MCF 10A (cell line): ENCODE measurements around the gene LKAAEAR1. TPM values are rescaled to one million over a fixed set of nuclear protein-coding genes. Genes with fewer than 3 reads are reported as not detected.

ENCODE experiments used
- BruUV-seq: library from RNA; stranded (reverse); fragments of 400-500 nt; replicated peaks from 2 replicates; lab custom pipeline; 2021; lab: Mats Ljungman, UMichigan
- CTCF ChIA-PET: fragments of 300-600 bp; sonication (Branson Sonifier 250); formaldehyde crosslinking; extraction: SDS; loops from one replicate; lab custom pipeline; 2021; ENCODE audit warnings: antibody characterized with exemption, inconsistent platforms; lab: Yijun Ruan, JAX
- POLR2A ChIA-PET: fragments of 300-600, 350-650 bp; sonication (Branson Sonifier 250); formaldehyde crosslinking; extraction: SDS; loops from one replicate; lab custom pipeline; 2020; ENCODE audit warnings: antibody characterized with exemption, inconsistent platforms; lab: Yijun Ruan, JAX
- DNase-seq: peaks from one replicate; pipeline ENCODE4 v3.0.0-alpha.2; 2018; ENCODE audit not compliant: unreplicated experiment
- H3K27ac Mint-ChIP-seq: one replicate; pipeline ENCODE4 v1.8.0; 2022; ENCODE audit warnings: mild to moderate bottlenecking, low read depth, mixed read lengths; ENCODE audit not compliant: unreplicated experiment
- H3K27me3 Mint-ChIP-seq: one replicate; pipeline ENCODE4 v1.8.0; 2022; ENCODE audit warnings: mixed read lengths; ENCODE audit not compliant: insufficient read depth, unreplicated experiment
- H3K36me3 Mint-ChIP-seq: one replicate; pipeline ENCODE4 v1.8.0; 2022; ENCODE audit warnings: mild to moderate bottlenecking, moderate library complexity, mixed read lengths; ENCODE audit not compliant: insufficient read depth, unreplicated experiment
- H3K4me1 Mint-ChIP-seq: one replicate; pipeline ENCODE4 v1.8.0; 2022; ENCODE audit warnings: mixed read lengths; ENCODE audit not compliant: insufficient read depth, unreplicated experiment
- H3K4me3 Mint-ChIP-seq: one replicate; pipeline ENCODE4 v1.8.0; 2022; ENCODE audit warnings: mild to moderate bottlenecking, moderate library complexity, mixed read lengths; ENCODE audit not compliant: unreplicated experiment
- H3K9me3 Mint-ChIP-seq: one replicate; pipeline ENCODE4 v1.8.0; 2022; ENCODE audit warnings: mixed read lengths; ENCODE audit not compliant: unreplicated experiment
- CTCF ChIP-seq: fragments of 200-600 bp; IDR thresholded peaks from one replicate; pipeline ENCODE4 v1.8.0; 2022; ENCODE audit warnings: antibody characterized with exemption, mild to moderate bottlenecking; ENCODE audit not compliant: unreplicated experiment
- intact Hi-C: fragments of 100-400 bp; cut with micrococcal nuclease; formaldehyde crosslinking; loops from 2 replicates; pipeline ENCODE4 v1.14.1; 2022
- total RNA-seq: library from RNA; stranded (reverse); gene quantifications from 2 replicates; pipeline ENCODE4 v1.2.3, GENCODE V29; 2022

LKAAEAR1 gene
- total RNA-seq, 1 experiment from 2014 or later, result not detected

- ChIA-PET CTCF (interaction anchor here (0.6 to 5.2 kb wide), 13 partner anchors 7 to 800 kb away, joined by 3 to 37 read pairs (median 5); partner anchors contain the start of genes LKAAEAR1, OPRL1 and RGS19), POLR2A (interaction anchor here (0.9 to 1.1 kb wide), 3 partner anchors 14 to 175 kb away, joined by 3 read pairs; no protein-coding TSS in a partner anchor)
- no peak for TF ChIP-seq CTCF
- H3K36me3 Mint-ChIP-seq, result no peaks in the 10 kb centered on the region
- BruUV-seq, result no TSS peak
- peaks cover 28% of the 10 kb centered on the region for H3K4me1 Mint-ChIP-seq
- H3K27me3 Mint-ChIP-seq, result no peaks in the 10 kb centered on the region
- intact Hi-C loops, result no loop called here
- no peak overlapping the region for H3K27ac Mint-ChIP-seq
- H3K9me3 Mint-ChIP-seq, result no peaks in the 10 kb centered on the region
- no peak overlapping the region for H3K4me3 Mint-ChIP-seq
- no peak for DNase-seq
Observed at GRCh38 chr20:64069209-64069613, 15.0 kb downstream of the LKAAEAR1 start.

- no peak for DNase-seq
- no peak overlapping the region for H3K4me3 Mint-ChIP-seq
- POLR2A ChIA-PET, result interaction anchor here (0.6 kb wide), 1 partner anchor 1699 kb away, joined by 4 read pairs; no protein-coding TSS in a partner anchor
- peaks cover 34% of the 10 kb centered on the region for H3K4me1 Mint-ChIP-seq
- H3K27me3 Mint-ChIP-seq, result no peaks in the 10 kb centered on the region
- CTCF ChIA-PET, result interaction anchor here (0.6 to 5.2 kb wide), 9 partner anchors 11 to 600 kb away, joined by 3 to 37 read pairs (median 5); partner anchors contain the start of genes LKAAEAR1, OPRL1 and RGS19
- BruUV-seq, result no TSS peak
- no peaks in the 10 kb centered on the region for H3K36me3 Mint-ChIP-seq
- TF ChIP-seq CTCF, result no peak
- no peak overlapping the region for H3K27ac Mint-ChIP-seq
- H3K9me3 Mint-ChIP-seq, result no peaks in the 10 kb centered on the region
- intact Hi-C loops, result no loop called here
Observed at GRCh38 chr20:64068386-64069208, 15.6 kb downstream of the LKAAEAR1 start.

GRCh38 chr20:64067733-64068307, 16.4 kb downstream of the LKAAEAR1 start:
- intact Hi-C loops, result no loop called here
- DNase-seq, result no peak
- no peak overlapping the region for H3K4me3 Mint-ChIP-seq
- ChIA-PET POLR2A (no interaction called here), CTCF (interaction anchor here (0.6 to 5.2 kb wide), 4 partner anchors 12 to 53 kb away, joined by 3 to 37 read pairs (median 15); partner anchors contain the start of genes LKAAEAR1, OPRL1 and RGS19)
- H3K36me3 Mint-ChIP-seq, result no peaks in the 10 kb centered on the region
- no peaks in the 10 kb centered on the region for H3K9me3 Mint-ChIP-seq
- no peaks in the 10 kb centered on the region for H3K27me3 Mint-ChIP-seq
- TF ChIP-seq CTCF, result no peak
- peaks cover 36% of the 10 kb centered on the region for H3K4me1 Mint-ChIP-seq
- H3K27ac Mint-ChIP-seq, result no peak overlapping the region
- no TSS peak for BruUV-seq
